ENCODE data around the gene TMIGD1.

Gene TMIGD1

DNA sequence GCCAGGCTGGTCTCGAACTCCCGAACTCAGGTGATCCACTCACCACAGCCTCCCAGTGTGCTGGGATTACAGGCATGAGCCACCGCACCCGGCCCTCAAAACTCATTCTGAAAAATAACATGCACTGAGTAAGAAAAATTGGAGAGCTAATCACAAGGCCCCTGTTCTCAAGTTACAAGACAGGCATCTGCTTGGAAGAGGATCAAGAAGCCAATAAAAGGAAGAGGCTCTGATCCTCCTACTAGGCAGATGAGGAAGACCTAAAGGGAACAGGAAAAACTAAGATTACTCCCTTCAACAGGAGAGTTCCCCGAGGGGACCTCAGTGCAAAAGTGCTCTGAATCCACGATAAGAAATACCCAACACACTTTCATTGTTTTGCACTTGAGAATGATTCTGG lies 60.5 kb downstream of the TMIGD1 start:
- no peaks in the 10 kb centered on the region for H3K9me3 ChIP-seq
- no peak overlapping the region for H3K4me3 ChIP-seq
- peaks cover 61% of the 10 kb centered on the region for H3K36me3 ChIP-seq (replicated peaks)
- H3K27me3 ChIP-seq (ENCODE audit: low read depth), result no peaks in the 10 kb centered on the region
- in situ Hi-C loops (cut with MboI; ENCODE audit: low sequenced_read_pairs), result loop anchor here (10.0 kb wide), 1 partner anchor 149 kb away; no protein-coding TSS in a partner anchor
- no peak for DNase-seq (ENCODE audit: low spot score in 2 of 2)
- no peaks in the 10 kb centered on the region for H3K4me1 ChIP-seq

GRCh38 chr17:30271102-30271501 lies 62.8 kb downstream of the TMIGD1 start:
- no peaks in the 10 kb centered on the region for H3K27me3 ChIP-seq (ENCODE audit: low read depth)
- no peak overlapping the region for H3K4me3 ChIP-seq
- H3K9me3 ChIP-seq, result no peaks in the 10 kb centered on the region
- peaks cover 63% of the 10 kb centered on the region for H3K36me3 ChIP-seq (replicated peaks)
- no peak for DNase-seq (ENCODE audit: low spot score in 2 of 2)
- in situ Hi-C loops (cut with MboI; ENCODE audit: low sequenced_read_pairs), result loop anchor here (10.0 kb wide), 1 partner anchor 146 kb away; no protein-coding TSS in a partner anchor
- H3K4me1 ChIP-seq, result no peaks in the 10 kb centered on the region

DNA sequence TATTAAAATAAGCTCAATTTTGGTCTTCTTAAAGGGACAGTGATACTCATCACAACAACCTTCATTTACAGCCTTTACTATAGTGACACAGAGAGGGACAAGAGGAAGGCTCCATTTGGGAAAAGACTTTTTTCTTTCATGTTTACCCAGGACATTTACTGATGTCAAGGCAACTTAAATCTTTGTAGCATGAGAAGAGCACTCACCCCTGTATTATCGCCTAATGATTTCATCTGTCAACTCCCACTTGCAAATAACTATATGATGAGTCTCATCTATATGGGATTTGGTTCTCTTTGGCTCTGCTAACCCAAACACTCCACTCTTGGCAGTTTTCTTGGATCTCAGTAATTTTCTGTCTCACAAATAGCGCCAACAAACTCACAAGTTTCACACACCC lies 66.2 kb downstream of the TMIGD1 start:
- DNase-seq (ENCODE audit: low spot score in 2 of 2), result no peak
- Histone ChIP-seq H3K36me3 (replicated peaks) (peaks cover 65% of the 10 kb centered on the region), H3K4me1 (no peaks in the 10 kb centered on the region), H3K27me3 (ENCODE audit: low read depth) (no peaks in the 10 kb centered on the region), H3K4me3 (no peak overlapping the region), H3K9me3 (no peaks in the 10 kb centered on the region)
- in situ Hi-C loops (cut with MboI; ENCODE audit: low sequenced_read_pairs), result no loop called here

Measured in HAP-1 (cell line).